GM18868 (cell line): ENCODE measurements around the gene PSKH1.
"Not testable (repeated sequence)": the region's sequence is repeated elsewhere in the genome, so short reads cannot be mapped to it uniquely, and the experiment has no call there.

ENCODE experiments used
- ATAC-seq: cut with Tn5 transposase; IDR thresholded peaks from one replicate; pipeline ENCODE4 v1.9.1; 2021; ENCODE audit warnings: mild to moderate bottlenecking, moderate library complexity; ENCODE audit not compliant: unreplicated experiment

The PSKH1 gene

GRCh38 chr16:67885976-67886375 is 7.1 kb upstream of the PSKH1 start:
- ATAC-seq = no peak

GRCh38 chr16:67886387-67886786 is 6.7 kb upstream of the PSKH1 start:
- ATAC-seq = no peak

GRCh38 chr16:67888331-67888730 is 4.7 kb upstream of the PSKH1 start:
- no peak for ATAC-seq

- ATAC-seq = no peak
Measured at GRCh38 chr16:67892375-67892774, 679 bp upstream of the PSKH1 start.

- no peak for ATAC-seq
Measured at GRCh38 chr16:67893743-67894399, 817 bp downstream of the PSKH1 start.

GRCh38 chr16:67897231-67897630 is 4.2 kb downstream of the PSKH1 start:
- no peak for ATAC-seq

GRCh38 chr16:67901734-67902133 is 8.7 kb downstream of the PSKH1 start:
- no peak for ATAC-seq

GRCh38 chr16:67902831-67903230 is 9.8 kb downstream of the PSKH1 start:
- ATAC-seq = no peak

- ATAC-seq = no peak
Measured at GRCh38 chr16:67907397-67908180, 14.5 kb downstream of the PSKH1 start.

- no peak for ATAC-seq
Measured at GRCh38 chr16:67909056-67909742, 16.1 kb downstream of the PSKH1 start.

- ATAC-seq = no peak
Measured at GRCh38 chr16:67910158-67910557, 17.1 kb downstream of the PSKH1 start.

- ATAC-seq = no peak
Measured at GRCh38 chr16:67914758-67915495, 21.9 kb downstream of the PSKH1 start.

- ATAC-seq = not testable (repeated sequence)
Measured at GRCh38 chr16:67915496-67915769, 22.4 kb downstream of the PSKH1 start.

GRCh38 chr16:67915831-67916723 is 23.0 kb downstream of the PSKH1 start:
- no peak for ATAC-seq

- no peak for ATAC-seq
Measured at GRCh38 chr16:67917140-67917851, 24.2 kb downstream of the PSKH1 start.

GRCh38 chr16:67917852-67918236 is 24.8 kb downstream of the PSKH1 start:
- ATAC-seq = no peak

GRCh38 chr16:67919622-67920221 is 26.7 kb downstream of the PSKH1 start:
- no peak for ATAC-seq

GRCh38 chr16:67922221-67922620 is 29.2 kb downstream of the PSKH1 start:
- no peak for ATAC-seq

GRCh38 chr16:67922740-67923139 is 29.7 kb downstream of the PSKH1 start:
- ATAC-seq = no peak
